ENCODE data around the gene GORASP1. TPM values are rescaled to one million over a fixed set of nuclear protein-coding genes. Genes with fewer than 3 reads are reported as not detected.

The GORASP1 gene
- total and polyA plus RNA-seq, 2 experiments from 2014 or later, result 10.3 to 38.3 TPM

DNA sequence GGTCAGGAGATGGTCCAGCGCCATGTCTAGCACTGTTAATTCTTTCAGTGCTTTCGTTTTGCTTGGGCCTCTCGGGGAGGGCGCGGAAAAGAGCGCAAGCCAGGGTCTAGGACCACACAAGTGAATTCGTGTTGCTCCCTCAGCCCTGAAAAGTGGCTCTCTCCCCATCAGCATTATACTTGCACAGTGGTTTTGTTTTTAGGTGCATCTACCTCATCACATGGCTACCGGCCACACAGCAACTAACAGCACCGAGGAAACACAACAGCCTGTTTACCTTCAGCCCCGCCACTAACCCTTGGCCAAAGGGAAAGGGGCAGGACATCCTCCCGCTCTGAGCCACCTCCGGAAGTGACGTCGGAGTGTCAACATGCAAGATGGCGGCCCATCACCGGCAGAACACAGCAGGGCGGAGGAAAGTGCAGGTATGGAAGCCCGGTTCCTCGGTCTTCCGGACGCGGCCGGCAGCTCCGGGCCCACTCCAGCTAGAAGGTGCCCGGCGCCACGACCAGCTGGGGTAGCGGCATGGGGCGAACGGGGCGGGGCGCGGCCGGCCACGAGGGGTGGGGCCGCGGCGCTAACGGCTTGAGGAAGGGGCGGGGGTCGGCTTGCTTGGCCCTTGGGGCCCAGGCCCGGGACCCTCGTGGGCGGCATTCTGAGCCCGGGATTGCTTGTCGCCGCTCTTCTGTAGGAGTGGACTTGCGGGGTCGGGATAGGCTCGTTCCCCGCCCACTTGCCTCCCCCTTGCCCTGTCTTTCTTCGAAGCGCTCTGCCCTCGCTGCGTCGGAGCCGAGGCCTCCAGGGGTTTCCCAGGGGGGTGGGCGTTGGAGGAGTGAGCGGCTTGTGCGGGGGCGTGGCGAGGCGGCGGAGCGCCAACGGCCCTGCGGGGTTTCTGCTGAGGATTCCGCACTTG is 55.5 kb downstream of the GORASP1 start, which contains the start of the genes SCN11A and WDR48:
SCN11A (minus strand) TSS at position 296 of the 913 bp plus-strand sequence. CDS start 101,582 bp downstream, outside the sequence.
WDR48 (plus strand) TSS at position 368 of the 913 bp plus-strand sequence; CDS start at position 378, 10 bp downstream.
- no peaks in the 10 kb centered on the region for H3K36me3 ChIP-seq (ENCODE audit: insufficient read depth)
- TF ChIP-seq NANOG (IDR thresholded peaks at IDR 0.05; ENCODE audit: borderline replicate concordance) (no peak), STAT1 (IDR thresholded peaks at IDR 0.05; ENCODE audit: unreplicated experiment) (no peak), JUNB (IDR thresholded peaks at IDR 0.05; ENCODE audit: unreplicated experiment) (no peak), CREB1 (CRISPR knock-in tag; IDR thresholded peaks at IDR 0.05; ENCODE audit: low read depth) (peak; percentile 95), ETS1 (IDR thresholded peaks at IDR 0.05) (peak; percentile 72), CTCF (conservative IDR thresholded peaks at IDR 0.05; ENCODE audit: low read depth in 2 of 2) (no peak), ZNF331 (CRISPR knock-in tag; IDR thresholded peaks at IDR 0.05; ENCODE audit: low read depth) (no peak), POLR2AphosphoS5 (IDR thresholded peaks at IDR 0.05; ENCODE audit: low read depth) (peak; percentile 99), ZNF114 (CRISPR knock-in tag; IDR thresholded peaks at IDR 0.05) (no peak), EZH2phosphoT487 (IDR thresholded peaks at IDR 0.05; ENCODE audit: unreplicated experiment) (no peak), EZH2 (IDR thresholded peaks at IDR 0.05; ENCODE audit: low read depth, unreplicated experiment) (no peak)
- TF ChIP-seq, protein P1, sequence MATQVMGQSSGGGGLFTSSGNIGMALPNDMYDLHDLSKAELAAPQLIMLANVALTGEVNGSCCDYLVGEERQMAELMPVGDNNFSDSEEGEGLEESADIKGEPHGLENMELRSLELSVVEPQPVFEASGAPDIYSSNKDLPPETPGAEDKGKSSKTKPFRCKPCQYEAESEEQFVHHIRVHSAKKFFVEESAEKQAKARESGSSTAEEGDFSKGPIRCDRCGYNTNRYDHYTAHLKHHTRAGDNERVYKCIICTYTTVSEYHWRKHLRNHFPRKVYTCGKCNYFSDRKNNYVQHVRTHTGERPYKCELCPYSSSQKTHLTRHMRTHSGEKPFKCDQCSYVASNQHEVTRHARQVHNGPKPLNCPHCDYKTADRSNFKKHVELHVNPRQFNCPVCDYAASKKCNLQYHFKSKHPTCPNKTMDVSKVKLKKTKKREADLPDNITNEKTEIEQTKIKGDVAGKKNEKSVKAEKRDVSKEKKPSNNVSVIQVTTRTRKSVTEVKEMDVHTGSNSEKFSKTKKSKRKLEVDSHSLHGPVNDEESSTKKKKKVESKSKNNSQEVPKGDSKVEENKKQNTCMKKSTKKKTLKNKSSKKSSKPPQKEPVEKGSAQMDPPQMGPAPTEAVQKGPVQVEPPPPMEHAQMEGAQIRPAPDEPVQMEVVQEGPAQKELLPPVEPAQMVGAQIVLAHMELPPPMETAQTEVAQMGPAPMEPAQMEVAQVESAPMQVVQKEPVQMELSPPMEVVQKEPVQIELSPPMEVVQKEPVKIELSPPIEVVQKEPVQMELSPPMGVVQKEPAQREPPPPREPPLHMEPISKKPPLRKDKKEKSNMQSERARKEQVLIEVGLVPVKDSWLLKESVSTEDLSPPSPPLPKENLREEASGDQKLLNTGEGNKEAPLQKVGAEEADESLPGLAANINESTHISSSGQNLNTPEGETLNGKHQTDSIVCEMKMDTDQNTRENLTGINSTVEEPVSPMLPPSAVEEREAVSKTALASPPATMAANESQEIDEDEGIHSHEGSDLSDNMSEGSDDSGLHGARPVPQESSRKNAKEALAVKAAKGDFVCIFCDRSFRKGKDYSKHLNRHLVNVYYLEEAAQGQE (IDR thresholded peaks at IDR 0.05; ENCODE audit: unreplicated experiment), result peak; percentile 12
- TF ChIP-seq, protein P2, sequence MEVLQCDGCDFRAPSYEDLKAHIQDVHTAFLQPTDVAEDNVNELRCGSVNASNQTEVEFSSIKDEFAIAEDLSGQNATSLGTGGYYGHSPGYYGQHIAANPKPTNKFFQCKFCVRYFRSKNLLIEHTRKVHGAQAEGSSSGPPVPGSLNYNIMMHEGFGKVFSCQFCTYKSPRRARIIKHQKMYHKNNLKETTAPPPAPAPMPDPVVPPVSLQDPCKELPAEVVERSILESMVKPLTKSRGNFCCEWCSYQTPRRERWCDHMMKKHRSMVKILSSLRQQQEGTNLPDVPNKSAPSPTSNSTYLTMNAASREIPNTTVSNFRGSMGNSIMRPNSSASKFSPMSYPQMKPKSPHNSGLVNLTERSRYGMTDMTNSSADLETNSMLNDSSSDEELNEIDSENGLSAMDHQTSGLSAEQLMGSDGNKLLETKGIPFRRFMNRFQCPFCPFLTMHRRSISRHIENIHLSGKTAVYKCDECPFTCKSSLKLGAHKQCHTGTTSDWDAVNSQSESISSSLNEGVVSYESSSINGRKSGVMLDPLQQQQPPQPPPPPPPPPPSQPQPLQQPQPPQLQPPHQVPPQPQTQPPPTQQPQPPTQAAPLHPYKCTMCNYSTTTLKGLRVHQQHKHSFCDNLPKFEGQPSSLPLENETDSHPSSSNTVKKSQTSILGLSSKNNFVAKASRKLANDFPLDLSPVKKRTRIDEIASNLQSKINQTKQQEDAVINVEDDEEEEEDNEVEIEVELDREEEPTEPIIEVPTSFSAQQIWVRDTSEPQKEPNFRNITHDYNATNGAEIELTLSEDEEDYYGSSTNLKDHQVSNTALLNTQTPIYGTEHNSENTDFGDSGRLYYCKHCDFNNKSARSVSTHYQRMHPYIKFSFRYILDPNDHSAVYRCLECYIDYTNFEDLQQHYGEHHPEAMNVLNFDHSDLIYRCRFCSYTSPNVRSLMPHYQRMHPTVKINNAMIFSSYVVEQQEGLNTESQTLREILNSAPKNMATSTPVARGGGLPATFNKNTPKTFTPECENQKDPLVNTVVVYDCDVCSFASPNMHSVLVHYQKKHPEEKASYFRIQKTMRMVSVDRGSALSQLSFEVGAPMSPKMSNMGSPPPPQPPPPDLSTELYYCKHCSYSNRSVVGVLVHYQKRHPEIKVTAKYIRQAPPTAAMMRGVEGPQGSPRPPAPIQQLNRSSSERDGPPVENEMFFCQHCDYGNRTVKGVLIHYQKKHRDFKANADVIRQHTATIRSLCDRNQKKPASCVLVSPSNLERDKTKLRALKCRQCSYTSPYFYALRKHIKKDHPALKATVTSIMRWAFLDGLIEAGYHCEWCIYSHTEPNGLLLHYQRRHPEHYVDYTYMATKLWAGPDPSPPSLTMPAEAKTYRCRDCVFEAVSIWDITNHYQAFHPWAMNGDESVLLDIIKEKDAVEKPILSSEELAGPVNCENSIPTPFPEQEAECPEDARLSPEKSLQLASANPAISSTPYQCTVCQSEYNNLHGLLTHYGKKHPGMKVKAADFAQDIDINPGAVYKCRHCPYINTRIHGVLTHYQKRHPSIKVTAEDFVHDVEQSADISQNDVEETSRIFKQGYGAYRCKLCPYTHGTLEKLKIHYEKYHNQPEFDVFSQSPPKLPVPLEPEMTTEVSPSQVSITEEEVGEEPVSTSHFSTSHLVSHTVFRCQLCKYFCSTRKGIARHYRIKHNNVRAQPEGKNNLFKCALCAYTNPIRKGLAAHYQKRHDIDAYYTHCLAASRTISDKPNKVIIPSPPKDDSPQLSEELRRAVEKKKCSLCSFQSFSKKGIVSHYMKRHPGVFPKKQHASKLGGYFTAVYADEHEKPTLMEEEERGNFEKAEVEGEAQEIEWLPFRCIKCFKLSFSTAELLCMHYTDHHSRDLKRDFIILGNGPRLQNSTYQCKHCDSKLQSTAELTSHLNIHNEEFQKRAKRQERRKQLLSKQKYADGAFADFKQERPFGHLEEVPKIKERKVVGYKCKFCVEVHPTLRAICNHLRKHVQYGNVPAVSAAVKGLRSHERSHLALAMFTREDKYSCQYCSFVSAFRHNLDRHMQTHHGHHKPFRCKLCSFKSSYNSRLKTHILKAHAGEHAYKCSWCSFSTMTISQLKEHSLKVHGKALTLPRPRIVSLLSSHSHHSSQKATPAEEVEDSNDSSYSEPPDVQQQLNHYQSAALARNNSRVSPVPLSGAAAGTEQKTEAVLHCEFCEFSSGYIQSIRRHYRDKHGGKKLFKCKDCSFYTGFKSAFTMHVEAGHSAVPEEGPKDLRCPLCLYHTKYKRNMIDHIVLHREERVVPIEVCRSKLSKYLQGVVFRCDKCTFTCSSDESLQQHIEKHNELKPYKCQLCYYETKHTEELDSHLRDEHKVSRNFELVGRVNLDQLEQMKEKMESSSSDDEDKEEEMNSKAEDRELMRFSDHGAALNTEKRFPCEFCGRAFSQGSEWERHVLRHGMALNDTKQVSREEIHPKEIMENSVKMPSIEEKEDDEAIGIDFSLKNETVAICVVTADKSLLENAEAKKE (CRISPR knock-in tag; IDR thresholded peaks at IDR 0.05), result no peak
- peaks cover 19% of the 10 kb centered on the region; the same call in 1 of the 2 replicates for H4K20me1 ChIP-seq (replicated peaks; ENCODE audit: insufficient read depth)
- peak within 1 kb of the TSS; percentile 99 for H3K4me3 Mint-ChIP-seq
- peak within 1 kb of the TSS; percentile 72; the same call in 1 of the 2 replicates for H2AFZ ChIP-seq
- H3K27ac ChIP-seq (ENCODE audit: low read depth), result peak within 1 kb of the TSS; percentile 89
- H3K9me2 ChIP-seq (ENCODE audit: insufficient read depth), result no peaks in the 10 kb centered on the region
- H3K27ac Mint-ChIP-seq, result peak within 1 kb of the TSS; percentile 97
- no peaks in the 10 kb centered on the region for H3F3A ChIP-seq (replicated peaks; ENCODE audit: low read depth)
- peaks cover 45% of the 10 kb centered on the region for H3K79me2 ChIP-seq (replicated peaks; ENCODE audit: insufficient read depth)
- peak within 1 kb of the TSS; percentile 80 for H3K4me2 ChIP-seq
- no peaks in the 10 kb centered on the region for H3K27me3 ChIP-seq (ENCODE audit: insufficient read depth)
- H3K27me3 Mint-ChIP-seq (ENCODE audit: insufficient read depth, low read depth, poor library complexity), result peaks cover 2% of the 10 kb centered on the region
- ATAC-seq (peak; percentile 94), DNase-seq (ENCODE audit: low spot score) (peak; percentile 97)
- H3K9me3 Mint-ChIP-seq, result no peaks in the 10 kb centered on the region; the same call in 2 of the 3 replicates
- H3K36me3 Mint-ChIP-seq (ENCODE audit: low read depth), result no peaks in the 10 kb centered on the region
- peak within 1 kb of the TSS; percentile 70 for H3K4me3 ChIP-seq
- no peaks in the 10 kb centered on the region for H3K4me1 ChIP-seq (ENCODE audit: insufficient read depth)
- H3K4me1 Mint-ChIP-seq, result peaks cover 10% of the 10 kb centered on the region; the same call in 1 of the 3 replicates
